H9 (cell line): ENCODE measurements around the gene PLXNA1. TPM values are rescaled to one million over a fixed set of nuclear protein-coding genes. Genes with fewer than 3 reads are reported as not detected.

Source experiments
- DNase-seq: peaks from one replicate; pipeline ENCODE4 v3.0.0-alpha.2; 2017
- H2AFZ ChIP-seq: one replicate; pipeline ENCODE4 v1.6.1; 2013; ENCODE audit warnings: mild to moderate bottlenecking, low read length, control low read depth, moderate library complexity
- H2AK5ac ChIP-seq: 2 replicates; pipeline ENCODE4 v1.6.1; 2013; ENCODE audit warnings: low read length, control low read depth, mixed read lengths; ENCODE audit not compliant: insufficient read length
- H2BK120ac ChIP-seq: one replicate; pipeline ENCODE4 v1.6.1; 2013; ENCODE audit warnings: low read depth, mild to moderate bottlenecking, low read length, control low read depth, inconsistent platforms; ENCODE audit not compliant: poor library complexity, severe bottlenecking
- H2BK12ac ChIP-seq: 2 replicates; pipeline ENCODE4 v1.6.1; 2013; ENCODE audit warnings: low read length, control low read depth, mixed read lengths, low read depth; ENCODE audit not compliant: insufficient read length
- H2BK15ac ChIP-seq: 2 replicates; pipeline ENCODE4 v1.6.1; 2013; ENCODE audit warnings: low read depth, low read length, control low read depth
- H2BK20ac ChIP-seq: one replicate; pipeline ENCODE4 v1.6.1; 2013; ENCODE audit warnings: low read depth, mild to moderate bottlenecking, low read length, control low read depth, inconsistent platforms; ENCODE audit not compliant: poor library complexity, severe bottlenecking
- H2BK5ac ChIP-seq: 2 replicates; pipeline ENCODE4 v1.6.1; 2013; ENCODE audit warnings: low read length, control low read depth, mixed read lengths; ENCODE audit not compliant: insufficient read length
- H3K14ac ChIP-seq: 2 replicates; pipeline ENCODE4 v1.6.1; 2013; ENCODE audit warnings: low read length, control low read depth; ENCODE audit not compliant: insufficient read depth
- H3K18ac ChIP-seq: 2 replicates; pipeline ENCODE4 v1.6.1; 2013; ENCODE audit warnings: low read depth, mild to moderate bottlenecking, mixed read lengths, low read length, control low read depth; ENCODE audit not compliant: insufficient read length
- H3K23ac ChIP-seq: 2 replicates; pipeline ENCODE4 v1.6.1; 2013; ENCODE audit warnings: low read length, control low read depth, mixed read lengths, low read depth; ENCODE audit not compliant: insufficient read length
- H3K23me2 ChIP-seq: 2 replicates; pipeline ENCODE4 v1.6.1; 2013; ENCODE audit warnings: low read depth, mild to moderate bottlenecking, mixed read lengths, low read length, control low read depth; ENCODE audit not compliant: insufficient read length, poor library complexity, severe bottlenecking
- H3K27ac ChIP-seq: 2 replicates; pipeline ENCODE4 v1.5.1; 2013; ENCODE audit warnings: low read length, control low read depth, mixed read lengths, low read depth; ENCODE audit not compliant: insufficient read length
- H3K27me3 ChIP-seq: 2 replicates; pipeline ENCODE4 v1.6.1; 2013; ENCODE audit warnings: low read length, control low read depth, inconsistent platforms; ENCODE audit not compliant: insufficient read depth
- H3K4ac ChIP-seq: 2 replicates; pipeline ENCODE4 v1.6.1; 2013; ENCODE audit warnings: low read depth, mild to moderate bottlenecking, control low read depth, inconsistent platforms, low read length, moderate library complexity
- H3K4me1 ChIP-seq: 2 replicates; pipeline ENCODE4 v1.6.1; 2013; ENCODE audit warnings: low read length, control low read depth, inconsistent platforms; ENCODE audit not compliant: insufficient read depth
- H3K4me2 ChIP-seq: 2 replicates; pipeline ENCODE4 v1.6.1; 2013; ENCODE audit warnings: low read length, control low read depth, mixed read lengths; ENCODE audit not compliant: insufficient read length, insufficient read depth
- H3K56ac ChIP-seq: 2 replicates; pipeline ENCODE4 v1.6.1; 2013; ENCODE audit warnings: low read depth, mild to moderate bottlenecking, mixed read lengths, low read length, control low read depth; ENCODE audit not compliant: insufficient read length
- H3K79me1 ChIP-seq: 2 replicates; pipeline ENCODE4 v1.6.1; 2013; ENCODE audit warnings: low read depth, mild to moderate bottlenecking, moderate library complexity, low read length, control low read depth, inconsistent platforms; ENCODE audit not compliant: insufficient read depth, poor library complexity, severe bottlenecking
- H3K79me2 ChIP-seq: 2 replicates; pipeline ENCODE4 v1.6.1; 2013; ENCODE audit warnings: low read length, control low read depth, inconsistent platforms; ENCODE audit not compliant: insufficient read depth
- H3K9ac ChIP-seq: 2 replicates; pipeline ENCODE4 v1.6.1; 2013; ENCODE audit warnings: low read length, control low read depth, mixed read lengths; ENCODE audit not compliant: insufficient read length; ENCODE audit errors: extremely low read depth
- H3K9me3 ChIP-seq: one replicate; pipeline ENCODE4 v1.6.1; 2013; ENCODE audit warnings: low read depth, low read length, inconsistent platforms; ENCODE audit not compliant: control insufficient read depth
- H3T11ph ChIP-seq: one replicate; pipeline ENCODE4 v1.6.1; 2013; ENCODE audit warnings: mild to moderate bottlenecking, low read length, control low read depth, inconsistent platforms
- H4K20me1 ChIP-seq: one replicate; pipeline ENCODE4 v1.6.1; 2013; ENCODE audit not compliant: control insufficient read depth, insufficient read length, insufficient read depth
- H4K5ac ChIP-seq: 2 replicates; pipeline ENCODE4 v1.6.1; 2013; ENCODE audit warnings: low read depth, mild to moderate bottlenecking, mixed read lengths, low read length, control low read depth; ENCODE audit not compliant: insufficient read length
- H4K8ac ChIP-seq: replicated peaks from 2 replicates; pipeline ENCODE4 v1.6.1; 2013; ENCODE audit warnings: low read length, control low read depth, mixed read lengths, low read depth; ENCODE audit not compliant: insufficient read length
- H4K91ac ChIP-seq: 2 replicates; pipeline ENCODE4 v1.6.1; 2013; ENCODE audit warnings: low read depth, mild to moderate bottlenecking, moderate library complexity, mixed read lengths, low read length, control low read depth; ENCODE audit not compliant: insufficient read length
- H3K27ac Mint-ChIP-seq, 3 experiments: 2 replicates in 2 of 3; 3 replicates in 1 of 3; pipeline ENCODE4 v1.8.0; 2020 to 2021; ENCODE audit warnings: mixed read lengths in 3 of 3, mild to moderate bottlenecking in 1 of 3, moderate library complexity in 1 of 3
- H3K27me3 Mint-ChIP-seq: 2 replicates; pipeline ENCODE4 v1.8.0; 2021; ENCODE audit warnings: low read depth, mild to moderate bottlenecking, moderate library complexity, mixed read lengths
- H3K36me3 Mint-ChIP-seq, 3 experiments: 2 replicates in 2 of 3; 3 replicates in 1 of 3; pipeline ENCODE4 v1.8.0; 2020 to 2021; ENCODE audit warnings: low read depth in 3 of 3, mixed read lengths in 3 of 3; ENCODE audit not compliant: insufficient read depth in 1 of 3
- H3K4me1 Mint-ChIP-seq, 2 experiments: 2 replicates each; pipeline ENCODE4 v1.8.0; 2020; ENCODE audit warnings: mixed read lengths in 2 of 2
- H3K4me3 Mint-ChIP-seq, 2 experiments: 2 replicates in 1 of 2; 3 replicates in 1 of 2; pipeline ENCODE4 v1.8.0; 2020 to 2021; ENCODE audit warnings: mild to moderate bottlenecking in 2 of 2, mixed read lengths in 2 of 2, moderate library complexity in 1 of 2
- H3K9me3 Mint-ChIP-seq, 2 experiments: 2 replicates in 1 of 2; 3 replicates in 1 of 2; pipeline ENCODE4 v1.8.0; 2020; ENCODE audit warnings: mild to moderate bottlenecking in 2 of 2, mixed read lengths in 2 of 2, moderate library complexity in 1 of 2
- CTCF ChIP-seq: fragments of 200-600 bp; sonication (generic); conservative IDR thresholded peaks from 3 replicates; pipeline ENCODE4 v1.8.0; 2021; ENCODE audit warnings: antibody characterized with exemption, mild to moderate bottlenecking
- WGBS: extraction: QIAGEN DNeasy Blood & Tissue Kit; methylation state at CpG from one replicate; pipeline ENCODE4 v1.1.7; 2013; ENCODE audit warnings: missing lambda C conversion rate, low lambda C conversion rate, mixed read lengths; ENCODE audit not compliant: insufficient read length; ENCODE audit errors: extremely low coverage; 5-methylcytosine and 5-hydroxymethylcytosine counted together
- long read RNA-seq: library from polyadenylated mRNA; unstranded; transcript quantifications from one replicate; pipeline ENCODE4 v2.0.0, GENCODE V29; 2020
- total RNA-seq: library from RNA; stranded (reverse); gene quantifications from 2 replicates; pipeline ENCODE4 v1.2.1, GENCODE V29; 2021

PLXNA1 gene
- 39.6 and 42.1 TPM in 2 replicates for total RNA-seq
- long read RNA-seq, partial matches to known transcripts, result 41 of 42 reads
- long read RNA-seq, other reads (novel, unspliced or antisense), result 1 of 42 reads

GRCh38 chr3:126982471-126983175, at the start of gene PLXNA1:
Gene PLXNA1 (plus strand): TSS chr3:126983115. CDS start chr3:126988594, 5,479 bp downstream.
- Histone ChIP-seq H2AK5ac (no peak within 1 kb of the TSS), H3K56ac (no peak within 1 kb of the TSS), H3K4ac (no peak within 1 kb of the TSS), H4K91ac (no peak within 1 kb of the TSS), H3K9ac (no peak within 1 kb of the TSS), H3K18ac (peak within 1 kb of the TSS; percentile 83), H3K9me3 (no peaks in the 10 kb centered on the region), H3K79me1 (no peaks in the 10 kb centered on the region), H4K8ac (no peak within 1 kb of the TSS), H3K23me2 (no peaks in the 10 kb centered on the region), H3K4me1 (no peaks in the 10 kb centered on the region), H4K5ac (no peak within 1 kb of the TSS), H3K27me3 (no peaks in the 10 kb centered on the region), H3K79me2 (peaks cover 6% of the 10 kb centered on the region; the same call in 1 of the 2 replicates), H2BK120ac (peak within 1 kb of the TSS; percentile 57), H2AFZ (no peak within 1 kb of the TSS), H3K4me2 (peak within 1 kb of the TSS; percentile 49), H2BK15ac (0 out of 2 replicates have a peak within 1 kb of the TSS, but pooled peaks have one; percentile 49), H2BK5ac (no peak within 1 kb of the TSS), H3T11ph (no peak within 1 kb of the TSS), H3K23ac (no peak within 1 kb of the TSS), H2BK12ac (no peak within 1 kb of the TSS), H4K20me1 (no peaks in the 10 kb centered on the region), H3K14ac (peak within 1 kb of the TSS; percentile 61), H3K27ac (no peak within 1 kb of the TSS), H2BK20ac (no peak within 1 kb of the TSS)
- Mint-ChIP-seq H3K4me1 (peaks cover 12 to 31% of the 10 kb centered on the region in 2 experiments), H3K27ac (no peak within 1 kb of the TSS), H3K4me3 (peak within 1 kb of the TSS; percentile 68 to 81), H3K36me3 (no peaks in the 10 kb centered on the region; a peak in 1 of 7 replicates), H3K9me3 (no peaks in the 10 kb centered on the region), H3K27me3 (peaks cover 24% of the 10 kb centered on the region)
- WGBS, result no CpG with 5 or more reads among the region's 89 CpGs
- peak; percentile 99 for TF ChIP-seq CTCF
- DNase-seq, result peak; percentile 86
